ENCODE measurements around the gene ACOXL.
"Not testable (repeated sequence)": the region's sequence is repeated elsewhere in the genome, so short reads cannot be mapped to it uniquely, and the experiment has no call there.

The ACOXL gene

DNA sequence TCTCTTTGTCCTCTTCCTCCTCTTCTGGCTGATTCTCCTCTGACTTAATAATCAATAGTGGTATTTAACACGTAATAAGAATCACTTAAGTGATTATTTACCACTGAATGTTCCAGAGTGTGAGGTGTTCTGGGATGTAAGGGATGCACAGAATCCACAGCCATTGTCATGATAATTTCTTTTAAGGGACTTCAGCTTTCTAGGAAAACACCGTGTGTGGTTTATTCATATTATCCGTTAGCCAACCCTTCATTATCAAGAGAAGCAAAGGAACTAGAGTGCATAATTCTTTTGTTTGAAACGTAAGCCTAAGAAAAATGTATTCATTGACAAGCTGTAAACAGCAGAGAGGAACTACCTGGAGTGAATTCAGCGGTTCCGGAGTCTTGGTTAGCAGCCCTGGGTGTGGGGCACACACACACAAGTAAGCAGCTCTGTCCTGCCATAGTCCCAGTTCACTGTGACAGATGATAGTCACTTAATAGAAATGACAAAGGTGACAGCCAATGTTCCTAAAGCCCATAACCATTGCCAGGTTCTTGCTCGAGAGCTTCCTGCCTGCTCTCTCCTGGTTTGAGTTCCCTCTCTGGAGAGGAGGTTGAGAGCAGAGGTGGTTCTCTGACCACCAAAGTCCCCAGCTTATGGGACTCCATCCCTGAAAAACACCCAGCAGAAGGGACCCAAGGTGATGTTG, 101.9 kb downstream of the ACOXL start:
- DNase-seq: no peak

DNA sequence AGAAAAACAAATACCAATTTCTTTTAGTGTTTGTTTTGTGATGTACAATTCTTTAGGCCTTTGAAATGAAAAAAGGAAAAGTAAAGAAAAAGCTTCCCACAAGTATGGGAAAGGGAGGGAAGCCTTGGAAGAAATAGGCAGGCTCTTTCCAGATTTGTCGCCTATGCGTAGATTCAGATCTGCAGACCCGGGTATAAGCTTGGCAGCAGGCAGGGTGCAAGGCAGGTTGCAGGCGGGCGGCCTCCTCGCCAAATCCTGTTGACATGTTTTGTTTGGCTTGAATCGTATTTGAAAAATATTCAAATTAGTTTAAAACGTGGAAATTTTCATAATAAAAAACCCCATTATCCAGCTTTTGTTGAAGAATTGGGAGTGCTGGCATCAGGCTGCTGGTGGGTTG, 104.3 kb downstream of the ACOXL start:
- no peak for DNase-seq

DNA sequence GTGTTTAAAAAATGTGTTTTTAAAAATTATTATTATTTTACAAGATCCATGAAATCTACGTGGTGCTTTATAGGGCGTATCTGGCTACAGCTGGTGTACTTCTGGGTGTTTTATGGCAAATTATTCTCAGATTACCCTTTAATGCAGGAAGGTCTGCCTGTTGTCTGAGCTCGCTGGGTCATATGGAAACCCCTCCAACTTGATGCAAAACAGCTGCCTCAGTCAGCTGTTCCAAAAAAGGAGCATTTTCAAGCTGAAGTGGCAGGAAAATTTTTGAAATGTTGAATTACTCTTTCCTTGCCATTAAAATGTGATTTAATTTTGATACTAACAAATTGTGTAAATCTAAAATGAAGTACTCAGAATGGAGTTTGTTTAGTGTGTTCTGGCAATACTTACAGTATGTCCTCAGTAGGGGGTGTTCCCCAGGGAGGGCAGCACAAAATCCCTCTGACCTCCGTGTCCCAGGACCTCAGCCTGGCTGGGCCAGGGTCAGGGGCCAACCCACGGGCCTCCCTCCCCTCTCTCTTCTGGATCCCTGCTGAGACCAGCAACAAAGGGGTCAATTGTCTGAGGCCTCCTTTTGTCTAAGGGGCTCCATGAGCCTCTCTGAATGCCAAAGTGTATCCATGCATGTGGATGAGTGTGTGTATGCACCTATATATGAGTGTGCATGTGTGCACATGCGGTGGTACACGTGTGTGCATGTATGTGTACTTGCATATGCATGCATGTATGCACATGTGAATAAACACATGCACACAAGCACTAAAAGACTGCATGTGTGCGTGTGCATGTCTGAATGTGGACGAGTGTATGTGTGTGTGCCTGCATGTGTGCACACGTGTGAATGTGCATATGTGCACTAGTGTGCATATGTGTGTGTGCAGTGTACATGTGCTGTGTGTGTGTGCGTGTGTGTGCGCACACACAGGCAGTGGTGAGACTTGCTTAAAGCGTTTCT, 105.4 kb downstream of the ACOXL start:
- no peak for DNase-seq

DNA sequence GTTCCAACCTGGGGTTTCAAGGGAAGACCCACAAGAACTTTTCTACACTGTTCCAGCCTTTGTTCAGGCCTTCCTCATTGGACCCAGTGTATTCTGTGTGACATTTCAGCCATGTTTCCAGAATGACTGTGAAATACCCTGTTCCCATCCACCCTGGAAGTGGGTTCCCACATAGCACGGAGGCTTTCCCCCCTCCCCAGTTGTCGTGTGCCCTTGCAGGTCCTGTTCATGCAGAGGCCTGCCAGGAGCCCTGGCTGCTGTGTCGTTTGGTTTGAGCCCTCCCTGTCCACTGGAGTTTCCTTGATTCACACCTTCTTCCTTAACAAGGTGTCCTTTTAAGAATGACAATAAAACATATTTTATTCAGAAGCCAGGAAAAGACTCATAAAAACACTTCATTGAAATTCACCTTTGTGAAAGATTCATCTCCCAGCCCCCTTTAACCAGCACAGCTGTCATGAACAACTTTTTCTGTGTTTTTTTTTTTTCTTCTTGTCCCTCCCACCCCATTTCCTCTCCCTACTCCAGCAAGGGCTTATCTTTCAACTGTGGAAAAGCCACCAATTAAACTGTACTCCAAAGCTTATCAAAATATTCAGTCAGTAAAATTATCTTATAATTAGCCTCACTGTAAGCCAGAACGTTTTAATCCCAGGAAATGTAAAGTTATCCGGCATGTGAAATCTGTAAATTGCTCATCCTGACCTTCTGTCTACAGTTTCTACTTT, 106.4 kb downstream of the ACOXL start:
- no peak for DNase-seq

DNA sequence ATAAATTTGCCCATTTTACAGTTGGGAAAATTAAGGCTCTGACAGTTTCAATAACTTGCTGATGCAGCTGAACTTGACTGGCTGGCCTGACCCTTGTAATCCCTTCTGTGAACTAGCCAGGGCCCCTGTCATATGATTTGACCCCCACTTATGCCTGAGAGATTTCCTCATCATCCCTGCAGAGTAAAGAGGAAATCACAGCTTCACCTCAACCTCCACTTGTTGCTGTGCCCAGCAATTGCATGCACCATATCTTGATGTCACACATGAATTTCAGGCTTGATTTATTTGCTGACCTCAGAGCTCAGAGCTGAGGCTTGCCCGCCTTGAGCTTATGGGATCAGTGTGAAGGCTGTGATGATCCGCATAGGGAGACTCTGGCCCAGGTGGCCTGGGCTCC, 108.1 kb downstream of the ACOXL start:
- DNase-seq: no peak

DNA sequence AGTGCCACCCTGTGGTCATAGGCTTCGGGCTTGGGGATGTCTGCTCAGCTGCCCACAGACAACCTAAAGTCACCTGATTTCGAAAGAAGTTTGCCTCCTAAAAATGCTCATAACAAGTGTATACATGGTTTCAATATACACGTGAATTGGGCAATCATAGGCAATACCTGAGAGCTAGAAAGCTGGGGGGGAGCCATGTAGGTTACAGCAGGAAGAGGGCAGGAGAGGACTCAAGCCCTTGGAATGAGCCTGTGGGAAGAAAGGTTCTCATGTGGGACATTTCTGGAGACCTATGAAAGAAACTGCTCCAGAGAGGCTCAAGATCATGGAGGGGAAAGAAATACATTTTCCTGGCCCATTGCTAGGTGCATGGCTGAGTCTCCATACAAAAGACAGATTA, 109.7 kb downstream of the ACOXL start:
- no peak for DNase-seq

DNA sequence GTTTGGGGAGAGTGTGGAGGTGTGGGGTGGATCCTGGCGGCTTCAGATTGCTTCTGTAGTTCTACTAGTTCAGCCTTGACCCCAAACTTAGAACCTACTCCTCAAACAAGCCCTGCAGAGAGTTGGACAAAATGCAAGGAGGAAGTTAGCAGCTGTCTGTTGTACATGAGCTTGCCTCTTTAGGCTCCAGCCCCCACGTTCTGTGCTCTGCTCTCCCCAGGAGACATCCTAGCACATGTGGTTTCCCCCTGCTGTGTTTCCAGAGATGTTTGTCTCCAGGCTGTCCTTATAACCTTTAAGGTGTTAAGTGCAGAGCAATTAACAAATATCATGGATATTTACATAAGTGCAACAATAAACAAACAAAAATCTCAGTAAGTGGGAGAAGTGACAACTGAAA, 111.1 kb downstream of the ACOXL start:
- no peak for DNase-seq

DNA sequence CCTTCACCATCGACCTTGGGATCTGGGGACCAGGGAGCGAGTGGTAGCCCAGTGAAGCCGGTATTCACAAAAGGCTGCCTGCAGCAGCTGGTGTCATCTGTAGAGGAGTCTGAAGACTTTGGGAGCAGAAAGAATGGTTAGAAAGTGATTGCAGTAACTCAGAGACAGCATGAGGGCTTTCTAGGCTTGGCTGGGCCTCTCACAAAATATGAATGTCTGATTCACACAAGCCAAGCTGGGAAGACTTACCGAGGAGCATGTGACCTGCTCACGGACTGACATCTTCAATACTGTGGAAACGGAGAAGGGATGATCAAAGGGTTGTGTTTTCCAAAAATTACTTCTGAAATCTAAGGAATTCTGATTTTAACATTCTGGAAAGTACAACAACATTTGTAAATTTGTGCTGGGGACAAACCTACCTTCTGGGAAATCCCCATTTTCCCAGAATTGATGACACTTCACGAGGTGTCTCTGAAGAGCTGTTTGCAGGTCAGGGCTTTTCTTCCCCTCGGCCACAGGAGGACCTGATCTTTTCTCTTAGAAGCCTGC, 111.7 kb downstream of the ACOXL start:
- DNase-seq: peak; percentile 35

DNA sequence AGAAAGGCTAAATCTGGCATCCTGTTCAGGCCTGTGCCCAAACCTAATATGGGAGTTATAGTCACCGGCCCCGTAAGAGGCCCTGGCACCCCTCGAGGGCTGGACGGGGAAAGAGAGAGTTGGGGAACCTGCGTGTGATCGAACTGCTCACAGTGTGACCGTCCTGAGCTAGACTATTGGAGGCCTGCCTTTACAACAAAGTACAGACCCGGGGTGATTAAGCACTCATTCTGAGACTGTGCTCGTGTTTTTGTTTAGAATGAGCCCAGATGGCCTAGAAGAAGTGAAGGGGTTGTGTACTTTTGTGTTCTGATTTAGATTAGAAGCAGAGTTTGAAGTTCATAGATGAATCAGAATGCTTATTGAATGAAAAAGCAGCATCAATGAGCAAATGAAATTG, 115.3 kb downstream of the ACOXL start:
- DNase-seq: no peak

DNA sequence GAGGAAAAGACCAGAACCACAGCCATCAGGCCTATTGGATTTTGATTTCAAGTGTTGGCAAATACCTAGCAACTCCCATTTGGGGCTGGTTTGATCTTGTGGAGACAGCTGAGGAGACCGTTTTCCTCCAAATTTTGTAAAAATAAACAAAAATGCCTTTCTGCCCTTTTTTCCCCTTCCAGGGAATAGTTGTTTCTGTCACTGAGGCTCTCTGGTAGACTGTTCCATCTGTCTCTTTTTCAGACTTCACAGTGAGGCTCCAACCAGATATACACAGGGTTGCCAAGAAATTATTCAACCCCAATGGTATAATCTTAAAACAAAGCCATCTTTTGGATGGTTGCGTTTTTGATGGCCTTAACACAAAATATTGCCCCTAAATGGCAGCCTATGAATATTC, 115.7 kb downstream of the ACOXL start:
- DNase-seq: no peak

DNA sequence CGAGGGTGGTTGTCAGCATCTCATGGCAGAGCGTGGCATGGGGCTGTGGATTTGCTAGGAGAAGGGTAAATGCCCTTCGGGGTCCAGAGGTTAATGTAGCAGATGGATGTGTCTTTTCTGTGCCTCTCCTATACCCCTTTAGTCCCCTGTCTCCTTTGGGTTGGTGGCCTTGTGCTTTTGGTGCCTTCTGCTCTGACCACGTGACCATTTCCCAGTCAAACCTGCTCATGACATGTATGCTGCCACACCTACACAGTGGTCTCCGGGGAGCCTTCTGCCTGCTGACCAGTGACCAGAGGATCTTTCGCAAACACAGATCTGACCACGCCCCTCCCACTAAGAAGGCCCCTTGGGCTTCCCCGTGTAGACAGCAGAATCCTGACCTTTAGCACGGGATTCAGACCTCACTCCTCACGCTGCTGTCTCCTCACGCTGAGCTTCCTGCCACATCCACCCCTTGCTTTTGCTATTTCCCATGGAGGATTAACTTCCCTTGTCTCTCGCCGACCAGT, 116.2 kb downstream of the ACOXL start:
- DNase-seq: no peak

DNA sequence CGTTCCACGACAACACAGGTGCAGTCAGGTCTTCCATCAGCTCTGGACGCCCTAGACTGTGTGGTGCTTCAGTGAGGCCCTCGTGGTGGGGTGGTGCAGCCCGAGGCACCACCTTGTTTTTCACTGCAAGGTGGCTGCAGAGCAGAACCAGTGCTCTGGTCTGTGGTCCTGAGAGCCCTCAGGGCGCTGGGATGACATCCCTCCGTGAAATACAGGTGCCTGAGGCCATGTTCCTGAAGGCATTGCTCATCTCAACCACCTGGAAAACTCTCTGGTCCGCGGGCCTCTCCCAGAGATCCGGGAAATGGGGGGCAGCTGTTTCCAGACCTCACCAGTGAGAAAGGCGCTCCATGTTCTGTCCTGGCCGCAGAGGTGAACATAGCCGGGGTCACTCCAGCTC, 119.2 kb downstream of the ACOXL start:
- no peak for DNase-seq

DNA sequence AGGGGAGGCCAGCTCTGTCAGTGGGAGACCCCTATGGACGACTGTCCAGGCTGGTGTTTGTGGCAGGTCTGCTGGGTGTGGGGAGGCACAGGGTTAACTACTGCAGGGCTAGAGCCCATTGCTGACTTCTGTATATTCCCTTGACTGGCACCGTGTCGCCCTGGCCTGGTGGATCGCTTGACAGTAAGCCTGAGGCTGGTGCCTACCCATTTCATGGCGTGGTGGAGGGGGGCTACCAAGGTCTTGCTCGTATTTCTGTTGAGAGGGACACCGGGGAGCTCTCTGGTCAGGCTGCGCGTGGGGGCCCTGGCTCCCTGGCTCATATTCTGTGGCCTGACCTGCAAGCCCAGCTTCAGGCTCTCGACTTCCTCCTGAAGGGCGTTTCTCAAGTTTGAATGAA, 119.7 kb downstream of the ACOXL start:
- no peak for DNase-seq

DNA sequence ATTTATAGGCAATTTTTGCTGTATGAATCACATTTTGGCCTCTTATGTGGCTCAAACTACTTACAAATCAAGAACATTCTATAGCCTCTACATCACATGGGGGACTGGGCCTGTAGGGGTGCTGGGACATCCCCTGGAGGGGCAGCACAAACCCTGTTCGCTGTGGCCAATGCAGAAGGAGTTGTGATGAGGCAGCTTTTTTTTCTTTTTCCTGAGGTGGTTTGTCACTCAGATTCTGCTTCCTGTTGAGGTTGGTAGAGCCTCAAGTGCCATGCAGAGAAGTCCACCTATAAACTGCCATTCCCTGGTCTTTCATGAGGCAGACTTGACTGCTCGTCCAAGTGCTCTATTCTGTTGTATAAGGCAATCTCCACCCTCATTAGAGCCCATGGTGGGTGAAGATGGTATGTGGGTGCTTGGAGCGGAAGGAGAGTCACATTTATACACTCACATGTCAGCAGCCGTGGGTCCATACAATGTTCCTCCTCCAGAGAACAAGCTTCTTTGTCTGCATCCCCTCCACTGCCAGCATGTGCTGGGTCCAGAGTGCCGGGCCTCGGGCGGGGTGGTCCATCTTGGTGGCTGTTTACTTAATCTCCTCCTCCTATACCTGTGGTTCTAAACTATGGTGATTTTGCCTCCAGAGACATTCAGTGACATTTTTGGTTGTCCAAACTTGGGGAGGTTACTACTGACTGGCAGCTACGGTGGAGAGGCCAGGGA, 120.3 kb downstream of the ACOXL start:
- DNase-seq: peak; percentile 13

DNA sequence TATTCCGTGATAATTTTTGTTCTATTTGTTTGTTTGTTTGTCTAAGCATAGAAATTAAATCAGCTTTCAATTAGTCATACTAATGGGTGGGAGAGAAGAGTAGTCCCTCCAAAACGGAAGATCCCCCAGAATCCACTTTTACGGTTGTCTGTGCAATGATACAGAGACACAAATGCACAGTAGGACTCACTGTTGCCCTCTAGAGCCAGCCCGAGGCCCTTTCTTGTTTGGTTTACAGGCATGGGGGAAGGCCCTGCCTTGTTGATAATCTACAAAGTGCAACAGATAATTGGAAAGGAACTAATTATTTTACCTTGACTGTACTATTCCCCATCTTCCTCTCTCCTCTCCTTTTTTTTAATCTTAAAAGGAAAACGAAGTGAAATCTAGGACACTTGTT, 121.1 kb downstream of the ACOXL start:
- peak; percentile 75 for DNase-seq

DNA sequence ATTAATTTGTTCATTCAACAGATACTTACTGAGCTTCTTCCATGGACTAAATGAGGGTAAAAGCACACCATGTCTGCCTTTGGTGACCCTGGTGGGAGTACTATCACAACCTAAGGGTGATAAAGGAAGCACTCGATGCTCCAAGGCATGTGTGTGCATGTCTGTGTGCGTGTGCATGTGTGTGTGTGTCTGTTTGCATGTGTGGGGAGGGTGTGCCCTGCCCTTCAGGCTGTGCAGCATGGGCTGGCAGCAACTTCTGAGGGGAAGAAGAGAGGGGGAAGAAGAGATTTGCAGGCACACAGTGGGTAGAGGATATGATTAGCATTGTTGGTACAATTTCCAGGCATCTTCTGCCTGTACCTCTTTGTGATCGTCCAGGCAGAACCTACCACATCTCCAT, 121.6 kb downstream of the ACOXL start:
- no peak for DNase-seq

DNA sequence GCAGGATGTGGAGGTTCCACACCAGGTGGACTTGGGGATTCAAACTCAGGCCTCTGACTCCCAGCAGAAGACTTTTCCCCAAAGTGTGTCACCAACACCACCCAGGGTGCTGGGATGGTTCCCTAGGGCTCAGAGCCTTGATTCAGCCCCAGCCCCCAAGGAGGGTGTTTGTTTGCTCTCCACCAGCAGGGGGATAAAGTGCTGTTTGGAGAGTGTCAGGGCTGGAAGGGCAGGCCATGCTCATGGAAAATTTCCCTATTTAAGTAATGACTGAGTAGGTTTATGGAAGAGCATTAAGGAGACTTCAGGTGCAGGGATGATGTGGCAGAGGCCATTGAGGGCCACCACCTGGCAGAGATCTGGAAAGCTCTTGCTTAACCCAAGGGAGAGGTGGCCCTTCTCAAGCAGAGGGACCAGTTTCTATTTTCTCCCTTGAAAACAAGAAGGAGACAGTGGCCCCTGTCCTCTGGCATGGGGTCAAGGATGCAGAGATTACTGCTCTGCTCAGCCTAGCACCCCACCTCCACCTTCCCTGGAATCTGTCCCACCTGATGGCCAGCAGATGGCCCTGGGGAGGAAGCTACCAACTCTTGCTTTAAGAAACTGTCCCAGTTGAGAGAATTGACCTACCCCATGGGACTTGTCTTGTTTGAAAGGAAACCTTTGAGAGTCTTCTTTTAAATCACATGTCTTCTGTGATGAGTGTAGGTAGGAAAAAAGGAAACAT, 122.1 kb downstream of the ACOXL start:
- peak; percentile 17 for DNase-seq

DNA sequence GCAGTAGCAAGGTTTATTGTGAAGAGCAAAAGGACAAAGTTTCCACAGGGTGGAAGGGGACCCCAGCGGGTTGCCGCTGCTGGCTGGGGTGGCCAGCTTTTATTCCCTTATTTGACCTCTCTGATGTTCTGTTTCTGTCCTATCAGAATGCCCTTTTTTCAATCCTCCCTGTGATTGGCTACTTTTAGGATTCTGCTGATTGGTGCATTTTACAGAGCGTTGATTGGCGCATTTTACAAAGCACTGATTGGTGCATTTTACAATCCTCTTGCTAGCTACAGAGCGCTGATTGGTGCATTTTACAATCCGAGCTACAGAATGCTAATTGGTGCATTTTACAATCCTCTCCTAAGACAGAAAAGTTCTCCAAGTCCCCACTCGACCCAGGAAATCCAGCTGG, 123.5 kb downstream of the ACOXL start:
- not testable (repeated sequence) for DNase-seq

DNA sequence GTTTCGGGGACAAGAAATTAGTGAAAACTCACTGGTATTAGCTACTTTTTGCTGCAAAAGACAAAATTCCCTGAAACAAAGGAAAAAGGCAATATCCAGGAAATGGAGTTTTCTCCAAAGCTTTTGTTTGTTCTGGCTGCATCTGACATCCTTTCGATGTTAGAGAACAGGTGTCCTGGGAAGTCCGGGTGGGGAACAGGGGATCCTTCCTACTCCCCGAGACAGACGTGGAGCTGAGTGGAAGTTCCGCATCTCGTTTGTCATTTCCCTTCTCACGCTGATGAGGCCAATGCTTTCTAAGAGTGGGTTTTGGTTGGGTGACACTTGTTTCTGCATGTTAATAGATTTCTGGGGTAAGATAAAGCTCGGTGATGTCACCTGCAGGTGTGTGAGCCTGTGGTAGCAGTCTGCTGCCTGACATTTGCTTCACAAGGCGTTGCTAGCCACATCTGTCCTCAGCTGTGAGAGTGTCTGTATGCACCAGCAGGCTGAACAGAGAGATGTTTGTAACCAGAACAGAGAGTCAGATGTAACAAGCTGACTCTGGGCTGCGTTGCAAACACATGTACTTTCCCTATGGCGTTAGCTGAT, 125.9 kb downstream of the ACOXL start:
- DNase-seq: peak; percentile 73

DNA sequence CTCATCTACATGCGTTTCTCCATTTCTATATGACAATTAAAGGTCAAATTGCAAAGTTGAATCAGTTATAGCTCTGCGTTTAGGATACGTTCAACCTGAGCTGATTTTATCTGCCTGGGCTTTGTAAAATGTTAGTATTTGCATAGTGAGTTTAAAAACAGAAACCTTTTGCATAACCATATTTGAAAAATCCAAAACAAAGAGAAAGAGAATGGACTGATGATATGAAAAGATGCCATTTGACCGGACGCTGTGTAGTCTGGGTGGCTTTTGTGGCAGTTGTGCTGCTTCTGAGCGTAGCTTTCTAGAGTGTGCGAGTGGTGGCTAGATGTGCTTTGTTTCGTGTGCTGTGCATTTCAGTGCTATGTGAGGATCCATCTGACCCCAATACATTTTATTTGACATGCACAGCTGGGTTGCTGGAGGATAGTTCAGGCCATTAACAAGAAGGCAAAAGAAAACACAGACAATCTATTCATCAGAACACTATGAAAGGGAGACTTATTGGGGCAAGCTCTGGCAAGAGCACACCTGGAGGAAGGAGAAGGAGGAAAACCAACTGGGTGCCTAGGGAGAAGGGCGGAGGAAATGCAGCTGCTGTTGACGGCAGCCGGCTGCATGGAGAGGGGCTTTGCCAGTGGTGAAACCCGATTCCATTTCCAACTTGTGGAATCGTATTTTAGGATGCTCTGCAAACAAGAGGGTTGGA, 126.8 kb downstream of the ACOXL start:
- no peak for DNase-seq

DNA sequence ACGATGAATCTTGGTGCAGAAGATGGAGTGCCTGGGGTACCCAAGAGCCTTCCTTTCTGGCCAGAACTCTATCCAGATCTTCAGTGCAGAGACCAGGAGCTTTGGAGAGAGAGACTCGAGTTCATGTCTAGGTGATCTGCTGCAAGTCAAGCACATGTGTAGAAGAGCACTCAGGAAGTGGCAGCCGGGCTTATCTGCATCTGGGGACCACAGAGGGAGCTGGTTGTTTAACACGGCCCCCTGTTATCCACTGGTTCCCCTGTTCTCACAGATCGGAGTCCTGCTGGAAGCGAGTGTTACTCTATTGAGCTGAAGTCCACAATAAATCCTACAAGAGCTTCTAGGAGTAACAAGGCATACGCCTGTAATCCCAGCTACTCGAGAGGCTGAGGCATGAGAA, 128.3 kb downstream of the ACOXL start:
- DNase-seq: peak; percentile 18
